ENCODE data around the gene ERLEC1.

The ERLEC1 gene

DNA sequence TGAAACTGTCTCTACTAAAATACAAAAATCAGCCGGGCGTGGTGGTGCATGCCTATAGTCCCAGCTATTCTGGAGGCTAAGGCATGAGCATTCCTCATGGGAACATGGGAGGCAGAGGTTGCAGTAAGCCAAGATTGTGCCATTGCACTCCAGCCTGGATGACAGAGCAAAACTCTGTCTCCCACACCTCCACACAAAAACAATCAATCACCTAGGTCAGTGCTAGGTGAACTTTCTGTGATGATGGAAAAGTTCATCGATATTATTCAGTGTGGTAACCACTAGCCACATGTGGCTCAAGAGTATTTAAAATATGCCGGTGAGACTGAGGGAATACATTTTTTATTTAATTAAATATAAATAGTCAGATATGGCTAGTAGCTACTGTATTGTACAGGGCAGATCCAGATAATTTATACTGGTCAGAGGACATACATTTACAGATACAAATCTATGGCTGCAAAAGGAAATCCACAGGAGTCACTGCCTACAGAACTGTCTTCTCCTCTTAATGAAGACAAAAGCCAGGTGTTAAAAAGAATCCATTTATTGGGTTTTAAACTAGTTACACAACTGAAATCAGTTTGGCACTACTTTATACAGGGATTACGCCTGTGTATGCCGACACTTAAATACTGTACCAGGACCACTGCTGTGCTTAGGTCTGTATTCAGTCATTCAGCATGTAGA, 76.8 kb downstream of the ERLEC1 start:
- H3K9me3 ChIP-seq (ENCODE audit: severe bottlenecking) = no peaks in the 10 kb centered on the region
- H3K27me3 ChIP-seq (ENCODE audit: insufficient read depth, poor library complexity, severe bottlenecking) = no peaks in the 10 kb centered on the region
- ATAC-seq (ENCODE audit: low read depth) (no peak), DNase-seq (ENCODE audit: low spot score) (no peak)
- H3K4me3 ChIP-seq (ENCODE audit: severe bottlenecking) = no peak overlapping the region
- H3K4me1 ChIP-seq (ENCODE audit: insufficient read depth, poor library complexity, severe bottlenecking) = peaks cover 4% of the 10 kb centered on the region
- H3K36me3 ChIP-seq (ENCODE audit: low read depth) = peaks cover 34% of the 10 kb centered on the region
- no peak for TF ChIP-seq CTCF (IDR thresholded peaks at IDR 0.05; ENCODE audit: poor library complexity, severe bottlenecking)
- no peak overlapping the region for H3K27ac ChIP-seq (ENCODE audit: poor library complexity, severe bottlenecking)

DNA sequence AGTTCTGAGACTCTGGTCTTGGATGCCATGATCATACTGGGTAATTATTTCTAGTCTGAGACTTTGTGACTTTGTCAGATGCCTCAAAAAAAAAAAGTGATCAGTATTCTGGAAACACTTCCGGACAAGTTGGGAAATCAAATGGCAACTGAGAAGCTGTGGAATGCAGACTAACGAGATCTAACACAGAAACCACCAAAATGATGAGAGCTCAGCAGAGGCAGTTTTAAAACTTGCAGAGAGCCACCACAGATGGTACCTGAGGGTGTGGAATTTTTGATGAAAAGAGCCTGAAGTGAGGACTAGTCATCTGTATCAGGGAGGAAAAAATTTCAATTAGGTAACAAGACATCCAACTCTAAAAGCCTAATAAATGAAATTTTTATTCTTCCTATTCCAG, 78.4 kb downstream of the ERLEC1 start:
- DNase-seq (ENCODE audit: low spot score) = no peak
- no peaks in the 10 kb centered on the region for H3K9me3 ChIP-seq (ENCODE audit: severe bottlenecking)
- peaks cover 41% of the 10 kb centered on the region for H3K36me3 ChIP-seq (ENCODE audit: low read depth)
- TF ChIP-seq CTCF (IDR thresholded peaks at IDR 0.05; ENCODE audit: poor library complexity, severe bottlenecking) = no peak
- H3K4me1 ChIP-seq (ENCODE audit: insufficient read depth, poor library complexity, severe bottlenecking) = peaks cover 3% of the 10 kb centered on the region
- no peaks in the 10 kb centered on the region for H3K27me3 ChIP-seq (ENCODE audit: insufficient read depth, poor library complexity, severe bottlenecking)
- H3K27ac ChIP-seq (ENCODE audit: poor library complexity, severe bottlenecking) = no peak overlapping the region
- no peak overlapping the region for H3K4me3 ChIP-seq (ENCODE audit: severe bottlenecking)
- peak; percentile 52; the same call in 2 of the 3 replicates for ATAC-seq (ENCODE audit: low read depth)

DNA sequence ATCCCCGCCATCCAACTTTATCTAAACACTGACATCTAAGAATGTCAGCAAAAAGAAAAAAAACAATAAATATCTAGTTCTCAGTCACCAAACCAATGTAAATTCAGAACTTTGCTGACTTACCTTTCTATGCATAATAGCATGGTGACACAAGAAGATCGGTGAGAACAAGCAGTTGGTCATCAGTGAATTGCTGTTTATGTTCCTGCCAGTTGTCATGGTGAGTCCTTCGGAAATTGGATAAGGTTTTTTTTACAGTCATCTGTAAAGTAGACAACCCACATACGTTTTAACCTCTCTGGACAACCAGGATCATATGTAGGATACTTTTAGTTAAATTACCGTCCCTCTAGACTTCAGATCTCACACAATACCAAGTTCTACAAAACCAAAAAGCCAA, 79.1 kb downstream of the ERLEC1 start:
- ATAC-seq (ENCODE audit: low read depth) (no peak), DNase-seq (ENCODE audit: low spot score) (no peak)
- H3K4me3 ChIP-seq (ENCODE audit: severe bottlenecking) = no peak overlapping the region
- H3K27ac ChIP-seq (ENCODE audit: poor library complexity, severe bottlenecking) = no peak overlapping the region
- H3K27me3 ChIP-seq (ENCODE audit: insufficient read depth, poor library complexity, severe bottlenecking) = no peaks in the 10 kb centered on the region
- no peaks in the 10 kb centered on the region for H3K9me3 ChIP-seq (ENCODE audit: severe bottlenecking)
- TF ChIP-seq CTCF (IDR thresholded peaks at IDR 0.05; ENCODE audit: poor library complexity, severe bottlenecking) = no peak
- H3K4me1 ChIP-seq (ENCODE audit: insufficient read depth, poor library complexity, severe bottlenecking) = no peaks in the 10 kb centered on the region
- H3K36me3 ChIP-seq (ENCODE audit: low read depth) = peaks cover 47% of the 10 kb centered on the region

DNA sequence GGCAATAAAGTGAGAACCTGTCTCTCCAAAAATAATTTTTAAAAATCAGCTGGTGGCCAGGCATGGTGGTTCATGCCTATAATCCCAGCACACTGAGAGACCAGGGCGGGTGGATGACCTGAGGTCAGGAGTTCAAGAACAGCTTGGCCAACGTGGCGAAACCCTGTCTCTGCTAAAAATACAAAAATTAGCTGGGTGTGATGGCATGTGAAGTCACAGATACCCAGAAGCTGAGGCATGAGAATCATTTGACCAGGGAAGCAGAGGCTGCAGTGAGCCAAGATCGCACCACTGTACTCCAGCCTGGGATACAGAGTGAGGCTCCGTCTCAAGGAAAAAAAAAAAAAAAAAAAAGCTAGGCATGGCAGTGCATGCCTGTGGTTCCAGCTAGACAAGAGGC, 80.3 kb downstream of the ERLEC1 start:
- Histone ChIP-seq H3K27me3 (ENCODE audit: insufficient read depth, poor library complexity, severe bottlenecking) (no peaks in the 10 kb centered on the region), H3K36me3 (ENCODE audit: low read depth) (peaks cover 56% of the 10 kb centered on the region), H3K27ac (ENCODE audit: poor library complexity, severe bottlenecking) (no peak overlapping the region), H3K9me3 (ENCODE audit: severe bottlenecking) (no peaks in the 10 kb centered on the region), H3K4me1 (ENCODE audit: insufficient read depth, poor library complexity, severe bottlenecking) (no peaks in the 10 kb centered on the region), H3K4me3 (ENCODE audit: severe bottlenecking) (no peak overlapping the region)
- no peak for TF ChIP-seq CTCF (IDR thresholded peaks at IDR 0.05; ENCODE audit: poor library complexity, severe bottlenecking)
- no peak for DNase-seq (ENCODE audit: low spot score)
- no peak for ATAC-seq (ENCODE audit: low read depth)

GRCh38 chr2:53867773-53868172, 80.9 kb downstream of the ERLEC1 start:
- no peak for TF ChIP-seq CTCF (IDR thresholded peaks at IDR 0.05; ENCODE audit: poor library complexity, severe bottlenecking)
- DNase-seq (ENCODE audit: low spot score) = no peak
- Histone ChIP-seq H3K9me3 (ENCODE audit: severe bottlenecking) (no peaks in the 10 kb centered on the region), H3K27ac (ENCODE audit: poor library complexity, severe bottlenecking) (no peak overlapping the region), H3K4me3 (ENCODE audit: severe bottlenecking) (no peak overlapping the region), H3K4me1 (ENCODE audit: insufficient read depth, poor library complexity, severe bottlenecking) (no peaks in the 10 kb centered on the region), H3K27me3 (ENCODE audit: insufficient read depth, poor library complexity, severe bottlenecking) (no peaks in the 10 kb centered on the region), H3K36me3 (ENCODE audit: low read depth) (peaks cover 57% of the 10 kb centered on the region)
- no peak for ATAC-seq (ENCODE audit: low read depth)

Data from RWPE2 (cell line).